ENCODE measurements around the gene HVCN1.
"Not testable (repeated sequence)": the region's sequence is repeated elsewhere in the genome, so short reads cannot be mapped to it uniquely, and the experiment has no call there.

The HVCN1 gene

GRCh38 chr12:110606253-110606611 is 82.7 kb downstream of the HVCN1 start:
- TF ChIP-seq CTCF (IDR thresholded peaks at IDR 0.05), result no peak
- Histone ChIP-seq H3K4me1 (no peaks in the 10 kb centered on the region), H3K27ac (no peak overlapping the region), H3K79me2 (no peaks in the 10 kb centered on the region), H3K27me3 (ENCODE audit: control insufficient read depth, insufficient read depth, low read length) (no peaks in the 10 kb centered on the region), H3K9me3 (ENCODE audit: control insufficient read depth, low read length) (no peaks in the 10 kb centered on the region), H3K36me3 (ENCODE audit: control insufficient read depth, insufficient read depth, low read length) (no peaks in the 10 kb centered on the region), H3K4me3 (ENCODE audit: low read depth, low read length) (no peak overlapping the region), H3K9ac (no peak overlapping the region), H2AFZ (no peak overlapping the region), H3K4me2 (ENCODE audit: low read length) (no peak overlapping the region)

DNA sequence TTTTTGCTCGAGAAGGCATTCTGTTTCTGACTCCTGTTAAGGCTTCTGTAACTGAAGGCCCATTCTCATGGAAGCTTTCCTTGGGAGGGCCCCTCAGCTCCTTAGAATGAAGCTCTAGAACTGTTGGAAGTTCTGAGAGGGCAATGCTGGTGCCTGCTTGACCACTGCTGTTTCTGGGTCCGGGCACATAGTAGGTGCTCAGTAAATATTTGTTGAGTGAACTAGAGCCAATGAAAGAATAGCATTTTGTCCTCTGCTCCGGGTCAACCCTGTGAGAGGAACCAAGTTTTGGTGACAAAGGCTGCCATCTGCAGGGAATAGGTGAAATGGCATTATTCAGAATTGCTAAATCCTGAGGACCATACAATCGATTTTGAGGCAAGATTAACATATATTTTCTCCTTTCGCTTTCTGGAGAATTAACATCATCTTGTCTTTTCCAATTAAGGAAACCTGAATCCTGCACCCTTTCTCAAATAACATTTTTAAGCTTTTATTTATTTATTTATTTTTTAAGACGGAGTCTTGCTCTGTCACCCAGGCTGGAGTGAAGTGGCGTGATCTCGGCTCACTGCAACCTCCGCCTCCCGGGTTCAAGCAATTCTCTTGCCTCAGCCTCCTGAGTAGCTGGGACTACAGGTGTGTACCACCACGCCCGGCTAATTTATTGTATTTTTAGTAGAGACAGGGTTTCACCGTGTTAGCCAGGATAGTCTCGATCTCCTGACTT is 86.7 kb downstream of the HVCN1 start:
- H2AFZ ChIP-seq, result peak overlapping the region; percentile 21
- H3K36me3 ChIP-seq (ENCODE audit: control insufficient read depth, insufficient read depth, low read length); H3K4me3 ChIP-seq (ENCODE audit: low read depth, low read length); H3K4me1 ChIP-seq; H3K9me3 ChIP-seq (ENCODE audit: control insufficient read depth, low read length); H3K4me2 ChIP-seq (ENCODE audit: low read length); H3K79me2 ChIP-seq; H3K9ac ChIP-seq; H3K27me3 ChIP-seq (ENCODE audit: control insufficient read depth, insufficient read depth, low read length); H3K27ac ChIP-seq: not testable (repeated sequence)
- TF ChIP-seq CTCF (IDR thresholded peaks at IDR 0.05), result peak; percentile 75

- Histone ChIP-seq H3K9me3 (ENCODE audit: control insufficient read depth, low read length) (no peaks in the 10 kb centered on the region), H3K79me2 (no peaks in the 10 kb centered on the region), H3K4me3 (ENCODE audit: low read depth, low read length) (no peak overlapping the region), H3K4me2 (ENCODE audit: low read length) (no peak overlapping the region), H3K9ac (no peak overlapping the region), H3K4me1 (no peaks in the 10 kb centered on the region), H3K36me3 (ENCODE audit: control insufficient read depth, insufficient read depth, low read length) (no peaks in the 10 kb centered on the region), H3K27ac (no peak overlapping the region), H3K27me3 (ENCODE audit: control insufficient read depth, insufficient read depth, low read length) (no peaks in the 10 kb centered on the region), H2AFZ (no peak overlapping the region)
- TF ChIP-seq CTCF (IDR thresholded peaks at IDR 0.05), result peak; percentile 40
Measured at GRCh38 chr12:110600254-110600653, 88.7 kb downstream of the HVCN1 start.

- H3K79me2 ChIP-seq, result no peaks in the 10 kb centered on the region
- H3K27ac ChIP-seq, result no peak overlapping the region
- no peaks in the 10 kb centered on the region for H3K27me3 ChIP-seq (ENCODE audit: control insufficient read depth, insufficient read depth, low read length)
- H3K9ac ChIP-seq, result no peak overlapping the region
- no peak overlapping the region for H3K4me2 ChIP-seq (ENCODE audit: low read length)
- H3K4me3 ChIP-seq (ENCODE audit: low read depth, low read length), result no peak overlapping the region
- no peaks in the 10 kb centered on the region for H3K4me1 ChIP-seq
- H3K36me3 ChIP-seq (ENCODE audit: control insufficient read depth, insufficient read depth, low read length), result no peaks in the 10 kb centered on the region
- TF ChIP-seq CTCF (IDR thresholded peaks at IDR 0.05), result no peak
- no peaks in the 10 kb centered on the region for H3K9me3 ChIP-seq (ENCODE audit: control insufficient read depth, low read length)
- H2AFZ ChIP-seq, result no peak overlapping the region
Measured at GRCh38 chr12:110599334-110599733, 89.6 kb downstream of the HVCN1 start.

Data from parathyroid adenoma (tissue), 2 donors.